HepG2 (cell line): ENCODE data around the gene PROS1. TPM values are rescaled to one million over a fixed set of nuclear protein-coding genes. Genes with fewer than 3 reads are reported as not detected.

ENCODE experiments used
- ATAC-seq: fragments of 200-7000 bp; cut with Tn5 transposase; 3 replicates; pipeline ENCODE4 v1.9.1; 2020; ENCODE audit warnings: mild to moderate bottlenecking, moderate library complexity
- BruUV-seq: library from RNA; stranded (reverse); fragments of 400-500 nt; replicated peaks from 2 replicates; lab custom pipeline; 2021; lab: Mats Ljungman, UMichigan
- CTCF ChIA-PET: fragments of 300-600 bp; formaldehyde crosslinking; extraction: SDS; loops from one replicate; lab custom pipeline; 2021; ENCODE audit warnings: low total read pairs, inconsistent platforms, low intra/inter-chr PET ratio; lab: Yijun Ruan, JAX
- POLR2A ChIA-PET: fragments of 350-600 bp; sonication (Branson Sonifier 250); formaldehyde crosslinking; loops from one replicate; lab custom pipeline; 2020; ENCODE audit warnings: antibody characterized with exemption, inconsistent platforms; lab: Yijun Ruan, JAX
- DNase-seq: peaks from one replicate; pipeline ENCODE4 v3.0.0-alpha.2; 2015; ENCODE audit warnings: low spot score
- FAIRE-seq: peaks from 3 replicates; lab custom pipeline; 2011; peaks lifted over from hg19 to GRCh38; lab: Jason Lieb, UNC
- H2AFZ ChIP-seq: one replicate; pipeline ENCODE4 v1.6.1; 2011; ENCODE audit warnings: low read length, inconsistent platforms
- H3K27ac ChIP-seq: fragments of 300-600 bp; 3 replicates; pipeline ENCODE4 v1.8.0; 2011; ENCODE audit warnings: mixed run types, mild to moderate bottlenecking, mixed read lengths, low read length, inconsistent platforms; ENCODE audit not compliant: insufficient read depth; ENCODE audit errors: extremely low read length
- H3K27me3 ChIP-seq, 2 experiments: fragments of 200-600 bp in 1 of 2; 2 replicates in 1 of 2; 3 replicates in 1 of 2; pipeline versions ENCODE4 v1.6.0 to v1.8.0; 2011; ENCODE audit warnings: low read length in 2 of 2, mild to moderate bottlenecking in 2 of 2, moderate library complexity in 2 of 2, inconsistent platforms in 1 of 2; ENCODE audit not compliant: insufficient read depth in 2 of 2, control insufficient read depth in 1 of 2
- H3K36me3 ChIP-seq, 2 experiments: fragments of 200-600 bp in 1 of 2; replicated peaks in 1 of 2; 2 replicates in 1 of 2; 3 replicates in 1 of 2; pipeline versions ENCODE4 v1.5.1 to v1.8.0; 2011; ENCODE audit warnings: low read length in 2 of 2, inconsistent platforms in 1 of 2; ENCODE audit not compliant: insufficient read depth in 2 of 2, control insufficient read depth in 1 of 2
- H3K4me1 ChIP-seq: 2 replicates; pipeline ENCODE4 v1.5.1; 2012; ENCODE audit warnings: low read length, inconsistent platforms; ENCODE audit not compliant: insufficient read depth
- H3K4me2 ChIP-seq: 2 replicates; pipeline ENCODE4 v1.6.0; 2011; ENCODE audit warnings: low read depth, low read length, inconsistent platforms
- H3K4me3 ChIP-seq, 3 experiments: fragments of 200-600 bp in 1 of 3; sonication (generic), shearing (Covaris generic) in 1 of 3; replicated peaks in 1 of 3; 2 replicates each; pipeline ENCODE4 v1.5.1; 2011 to 2016; ENCODE audit warnings: low read length in 3 of 3, inconsistent platforms in 2 of 3, low read depth in 2 of 3, mild to moderate bottlenecking in 2 of 3, control low read depth in 1 of 3, mixed read lengths in 1 of 3; ENCODE audit not compliant: insufficient read depth in 1 of 3
- H3K79me2 ChIP-seq: one replicate; pipeline ENCODE4 v1.6.1; 2011; ENCODE audit warnings: low read length, inconsistent platforms; ENCODE audit not compliant: insufficient read depth
- H3K9ac ChIP-seq: 2 replicates; pipeline ENCODE4 v1.6.0; 2011; ENCODE audit warnings: mild to moderate bottlenecking, low read depth, low read length, inconsistent platforms; ENCODE audit not compliant: insufficient read depth
- H3K9me3 ChIP-seq: 2 replicates; pipeline ENCODE4 v1.5.1; 2012; ENCODE audit warnings: mild to moderate bottlenecking, low read length
- H4K20me1 ChIP-seq: 2 replicates; pipeline ENCODE4 v1.6.0; 2011; ENCODE audit warnings: inconsistent platforms, mild to moderate bottlenecking, low read length, moderate library complexity; ENCODE audit not compliant: insufficient read depth
- BRF2 ChIP-seq: sonication (generic); formaldehyde crosslinking; IDR thresholded peaks from 2 replicates; pipeline ENCODE4 v1.8.1; 2022; ENCODE audit warnings: mild to moderate bottlenecking, missing genetic modification reagents
- E2F5 ChIP-seq: sonication (generic); formaldehyde crosslinking; conservative IDR thresholded peaks from 2 replicates; pipeline ENCODE4 v1.4.0; 2020; ENCODE audit warnings: missing genetic modification reagents
- EED ChIP-seq: sonication (generic); formaldehyde crosslinking; IDR thresholded peaks from 2 replicates; pipeline ENCODE4 v1.5.0; 2020; ENCODE audit warnings: mild to moderate bottlenecking, missing genetic modification reagents
- ETV5 ChIP-seq: IDR thresholded peaks from 2 replicates; pipeline ENCODE4 v1.6.1; 2018; ENCODE audit warnings: missing biosample characterization, missing genetic modification reagents, inconsistent platforms, borderline replicate concordance
- GABPB1 ChIP-seq: IDR thresholded peaks from 2 replicates; pipeline ENCODE4 v1.6.1; 2016; ENCODE audit warnings: mild to moderate bottlenecking, missing genetic modification reagents, moderate library complexity, missing compliant biosample characterization
- IRF2 ChIP-seq: IDR thresholded peaks from 2 replicates; pipeline ENCODE4 v1.6.1; 2018; ENCODE audit warnings: missing genetic modification reagents, missing compliant biosample characterization
- KDM1A ChIP-seq: IDR thresholded peaks from 2 replicates; pipeline ENCODE4 v1.6.1; 2016; ENCODE audit warnings: missing compliant biosample characterization
- KDM4B ChIP-seq: sonication (generic); formaldehyde crosslinking; IDR thresholded peaks from 2 replicates; pipeline ENCODE4 v1.4.0; 2020; ENCODE audit warnings: missing genetic modification reagents
- KDM5B ChIP-seq: sonication (generic); formaldehyde crosslinking; IDR thresholded peaks from 2 replicates; pipeline ENCODE4 v1.4.0; 2020; ENCODE audit warnings: missing genetic modification reagents, mild to moderate bottlenecking, borderline replicate concordance
- MXD3 ChIP-seq: IDR thresholded peaks from 2 replicates; pipeline ENCODE4 v1.6.1; 2016; ENCODE audit warnings: mild to moderate bottlenecking, missing biosample characterization, missing genetic modification reagents
- NKX3-1 ChIP-seq: sonication (generic); formaldehyde crosslinking; IDR thresholded peaks from 2 replicates; pipeline ENCODE4 v1.5.0; 2020; ENCODE audit warnings: missing genetic modification reagents
- SMC3 ChIP-seq: IDR thresholded peaks from 2 replicates; pipeline ENCODE4 v1.6.1; 2011; ENCODE audit warnings: low read length, improper control_type of control experiment
- STAG1 ChIP-seq: sonication (generic); formaldehyde crosslinking; IDR thresholded peaks from 2 replicates; pipeline ENCODE4 v1.4.0; 2020; ENCODE audit warnings: missing genetic modification reagents
- THAP8 ChIP-seq: sonication (generic); formaldehyde crosslinking; IDR thresholded peaks from 2 replicates; pipeline ENCODE4 v1.5.1; 2020; ENCODE audit warnings: missing genetic modification reagents, mild to moderate bottlenecking, borderline replicate concordance
- ZFP41 ChIP-seq: sonication (generic); formaldehyde crosslinking; IDR thresholded peaks from 2 replicates; pipeline ENCODE4 v1.4.0; 2020; ENCODE audit warnings: mild to moderate bottlenecking, missing genetic modification reagents, borderline replicate concordance
- ZKSCAN8 ChIP-seq: IDR thresholded peaks from 2 replicates; pipeline ENCODE4 v1.6.1; 2016; ENCODE audit warnings: borderline replicate concordance, missing genetic modification reagents, missing compliant biosample characterization
- ZNF17 ChIP-seq: sonication (generic); formaldehyde crosslinking; IDR thresholded peaks from 2 replicates; pipeline ENCODE4 v1.5.0; 2020; ENCODE audit warnings: mild to moderate bottlenecking, missing genetic modification reagents
- ZNF337 ChIP-seq: sonication (generic); formaldehyde crosslinking; IDR thresholded peaks from 2 replicates; pipeline ENCODE4 v1.5.1; 2020; ENCODE audit warnings: missing genetic modification reagents, low read depth, mild to moderate bottlenecking, borderline replicate concordance
- ZNF451 ChIP-seq: sonication (generic); formaldehyde crosslinking; IDR thresholded peaks from 2 replicates; pipeline ENCODE4 v1.5.0; 2020; ENCODE audit warnings: mild to moderate bottlenecking, missing genetic modification reagents
- ZNF607 ChIP-seq: sonication (generic); formaldehyde crosslinking; IDR thresholded peaks from 2 replicates; pipeline ENCODE4 v1.5.1; 2020; ENCODE audit warnings: missing genetic modification reagents, mild to moderate bottlenecking, borderline replicate concordance
- ZNF7 ChIP-seq: IDR thresholded peaks from 2 replicates; pipeline ENCODE4 v1.6.1; 2016; ENCODE audit warnings: missing biosample characterization, missing genetic modification reagents
- ZNF737 ChIP-seq: sonication (generic); formaldehyde crosslinking; IDR thresholded peaks from 2 replicates; pipeline ENCODE4 v1.5.0; 2020; ENCODE audit warnings: missing genetic modification reagents, mild to moderate bottlenecking, borderline replicate concordance
- WGBS: methylation state at CpG from one replicate; pipeline ENCODE4 v1.1.6; 2017; ENCODE audit warnings: low lambda C conversion rate; 5-methylcytosine and 5-hydroxymethylcytosine counted together
- in situ Hi-C: cut with HindIII; loops from 2 replicates; pipeline ENCODE4 v1.10.0; 2017; ENCODE audit warnings: low pct_unique_long_range_greater_than_20kb; ENCODE audit not compliant: extremely low pct_ligation_motif_present
- intact Hi-C: fragments of 100-400 bp; cut with micrococcal nuclease; formaldehyde crosslinking; loops from one replicate; pipeline ENCODE4 v1.10.0; 2022; ENCODE audit not compliant: unreplicated experiment
- polyA plus RNA-seq, 8 experiments: library from polyadenylated mRNA; depleted of rRNA in 3 of 8; stranded (reverse) in 7 of 8; unstranded in 1 of 8; fragments of >200 nt; fragmentation: Illumina TruSeq in 4 of 8; extraction: Trizol in 4 of 8; gene quantifications; 2 replicates each; pipeline versions ENCODE4 v1.2.1 to v1.2.3, GENCODE V29; 2011 to 2016; ENCODE audit warnings: low read depth in 4 of 8, missing spikeins in 1 of 8, mixed read lengths in 1 of 8; ENCODE audit not compliant: insufficient read depth in 1 of 8
- total RNA-seq, 5 experiments: library from RNA; depleted of rRNA; stranded (reverse); fragments of >200 nt; fragmentation: Illumina TruSeq; extraction: Trizol; gene quantifications; 2 replicates each; pipeline ENCODE4 v1.2.3, GENCODE V29; 2016; ENCODE audit warnings: low read depth in 1 of 5

Gene PROS1
- total and polyA plus RNA-seq, 2 of the 13 experiments (the other 11 are each of a cell fraction or from before 2014, with no cell fraction given), result 63.8 to 76.8 TPM

- TF ChIP-seq GABPB1, result no peak
These were observed 34.6 kb upstream of the PROS1 start (continued) for GRCh38 chr3:94008253-94008652.

- BruUV-seq, result no TSS peak
- 9% methylated on average over 4 of the region's 4 CpGs for WGBS
- Histone ChIP-seq H2AFZ (peak overlapping the region; percentile 57), H3K4me1 (no peaks in the 10 kb centered on the region), H3K79me2 (no peaks in the 10 kb centered on the region), H4K20me1 (no peaks in the 10 kb centered on the region), H3K9ac (peak overlapping the region; percentile 16; the same call in 1 of the 2 replicates), H3K4me3 (0 out of 6 replicates have a peak overlapping the region, but pooled peaks of 1 of the 3 experiments have one; percentile 31), H3K36me3 (no peaks in the 10 kb centered on the region), H3K27ac (peak overlapping the region; percentile 11), H3K9me3 (no peaks in the 10 kb centered on the region), H3K27me3 (no peaks in the 10 kb centered on the region), H3K4me2 (peak overlapping the region; percentile 55)
- in situ Hi-C loops (loop anchor here (10.0 kb wide), 1 partner anchor 60 kb away; the partner anchor contains the start of genes DHFR2 and NSUN3), intact Hi-C loops (loop anchor here (1.0 to 10.0 kb wide), 4 partner anchors 31 to 240 kb away; partner anchors contain the start of genes NSUN3 and PROS1)
- CTCF ChIA-PET, result interaction anchor here (1.9 kb wide), 1 partner anchor 65 kb away, joined by 25 read pairs; no protein-coding TSS in a partner anchor
- DNase-seq (peak; percentile 60), ATAC-seq (peak; percentile 67), FAIRE-seq (peak; percentile 39)
- POLR2A ChIA-PET, result interaction anchor here (1.3 kb wide), 1 partner anchor 31 kb away, joined by 3 read pairs; the partner anchor contains the start of gene PROS1
- peak; percentile 67 for TF ChIP-seq SMC3
- TF ChIP-seq ETV5 (CRISPR knock-in tag), result no peak
- no peak for TF ChIP-seq ZNF337 (CRISPR knock-in tag)
- 0 out of 2 replicates have a peak, but pooled peaks have one; percentile 46 for TF ChIP-seq IRF2 (CRISPR knock-in tag)
- TF ChIP-seq NKX3-1 (CRISPR knock-in tag), result no peak
- TF ChIP-seq ZKSCAN8 (CRISPR knock-in tag), result no peak
- TF ChIP-seq MXD3 (CRISPR knock-in tag), result no peak
- no peak for TF ChIP-seq KDM4B (CRISPR knock-in tag)
- TF ChIP-seq BRF2 (CRISPR knock-in tag), result no peak
- TF ChIP-seq ZNF607 (CRISPR knock-in tag), result no peak
- no peak for TF ChIP-seq ZNF737 (CRISPR knock-in tag)
- TF ChIP-seq ZNF7 (CRISPR knock-in tag), result no peak
- TF ChIP-seq KDM1A, result no peak
- peak; percentile 71 for TF ChIP-seq STAG1 (CRISPR knock-in tag)
- no peak for TF ChIP-seq THAP8 (CRISPR knock-in tag)
- no peak for TF ChIP-seq E2F5 (CRISPR knock-in tag)
- no peak for TF ChIP-seq EED (CRISPR knock-in tag)
- TF ChIP-seq ZNF451 (CRISPR knock-in tag), result no peak
- no peak for TF ChIP-seq ZFP41
- TF ChIP-seq KDM5B (CRISPR knock-in tag), result no peak
- no peak for TF ChIP-seq ZNF17 (CRISPR knock-in tag)
These were observed 30.7 kb upstream of the PROS1 start for GRCh38 chr3:94004301-94004910.
